HL-60/S4 (cell line): ENCODE measurements around the gene MAPK11.

Experiments
- in situ Hi-C: fragments of 300-500 bp; cut with MboI; formaldehyde crosslinking; loops from 2 replicates; pipeline ENCODE4 v1.14.3; 2022; ENCODE audit warnings: low sequenced_read_pairs

The MAPK11 gene

GRCh38 chr22:50227579-50228215 lies 42.5 kb downstream of the MAPK11 start:
- in situ Hi-C loops: no loop called here

- in situ Hi-C loops: no loop called here
These were observed 43.4 kb downstream of the MAPK11 start for GRCh38 chr22:50226875-50227165.

- in situ Hi-C loops: no loop called here
These were observed 43.9 kb downstream of the MAPK11 start for GRCh38 chr22:50226063-50226874.

- in situ Hi-C loops: no loop called here
These were observed 44.8 kb downstream of the MAPK11 start for GRCh38 chr22:50225200-50225969.

- in situ Hi-C loops: loop anchor here (25.0 kb wide), 2 partner anchors 287 to 462 kb away; no protein-coding TSS in a partner anchor
These were observed 46.1 kb downstream of the MAPK11 start for GRCh38 chr22:50224071-50224470.

GRCh38 chr22:50222508-50222907 lies 47.7 kb downstream of the MAPK11 start:
- in situ Hi-C loops: loop anchor here (25.0 kb wide), 2 partner anchors 285 to 460 kb away; no protein-coding TSS in a partner anchor

GRCh38 chr22:50221410-50222300 lies 48.5 kb downstream of the MAPK11 start:
- in situ Hi-C loops: loop anchor here (25.0 kb wide), 2 partner anchors 284 to 459 kb away; no protein-coding TSS in a partner anchor

GRCh38 chr22:50220603-50221409 lies 49.4 kb downstream of the MAPK11 start:
- in situ Hi-C loops: loop anchor here (25.0 kb wide), 2 partner anchors 284 to 459 kb away; no protein-coding TSS in a partner anchor

GRCh38 chr22:50219800-50220602 lies 50.2 kb downstream of the MAPK11 start:
- in situ Hi-C loops: loop anchor here (25.0 kb wide), 2 partner anchors 283 to 458 kb away; no protein-coding TSS in a partner anchor

GRCh38 chr22:50218996-50219727 lies 51.0 kb downstream of the MAPK11 start:
- in situ Hi-C loops: loop anchor here (25.0 kb wide), 2 partner anchors 282 to 457 kb away; no protein-coding TSS in a partner anchor

GRCh38 chr22:50218153-50218995 lies 51.8 kb downstream of the MAPK11 start:
- in situ Hi-C loops: loop anchor here (25.0 kb wide), 2 partner anchors 281 to 456 kb away; no protein-coding TSS in a partner anchor

GRCh38 chr22:50217543-50218152 lies 52.5 kb downstream of the MAPK11 start:
- in situ Hi-C loops: loop anchor here (25.0 kb wide), 2 partner anchors 280 to 455 kb away; no protein-coding TSS in a partner anchor

GRCh38 chr22:50216684-50217520 lies 53.3 kb downstream of the MAPK11 start:
- in situ Hi-C loops: loop anchor here (25.0 kb wide), 2 partner anchors 280 to 455 kb away; no protein-coding TSS in a partner anchor

GRCh38 chr22:50216055-50216683 lies 54.0 kb downstream of the MAPK11 start:
- in situ Hi-C loops: loop anchor here (25.0 kb wide), 2 partner anchors 279 to 454 kb away; no protein-coding TSS in a partner anchor
